ENCODE results near the gene KSR2.

KSR2 gene

GRCh38 chr12:117963836-117964235 lies 5.0 kb downstream of the KSR2 start:
- Histone ChIP-seq H3K27ac (ENCODE audit: low read depth, low read length) (no peak overlapping the region), H3K4me2 (ENCODE audit: low read length) (no peak overlapping the region), H3K27me3 (ENCODE audit: control insufficient read depth, low read length) (peaks cover 36% of the 10 kb centered on the region), H3F3A (ENCODE audit: control insufficient read depth, insufficient read depth) (no peaks in the 10 kb centered on the region), H3K4me1 (ENCODE audit: control insufficient read depth, low read length) (no peaks in the 10 kb centered on the region), H4K20me1 (ENCODE audit: control insufficient read depth, insufficient read depth, low read depth, low read length) (no peaks in the 10 kb centered on the region), H3K36me3 (ENCODE audit: control insufficient read depth, low read length) (no peaks in the 10 kb centered on the region), H3K4me3 (ENCODE audit: low read length) (no peak overlapping the region), H3K79me2 (ENCODE audit: control insufficient read depth, low read length) (no peaks in the 10 kb centered on the region), H3K9me3 (ENCODE audit: control insufficient read depth, insufficient read depth, low read length) (no peaks in the 10 kb centered on the region), H3K9me2 (replicated peaks; ENCODE audit: control insufficient read depth, low read length) (no peaks in the 10 kb centered on the region)
- no peak for TF ChIP-seq CTCF (IDR thresholded peaks at IDR 0.05; ENCODE audit: low read depth, low read length, poor library complexity, severe bottlenecking)
- TF ChIP-seq EZH2phosphoT487 (IDR thresholded peaks at IDR 0.05; ENCODE audit: borderline replicate concordance, low read length): no peak

DNA sequence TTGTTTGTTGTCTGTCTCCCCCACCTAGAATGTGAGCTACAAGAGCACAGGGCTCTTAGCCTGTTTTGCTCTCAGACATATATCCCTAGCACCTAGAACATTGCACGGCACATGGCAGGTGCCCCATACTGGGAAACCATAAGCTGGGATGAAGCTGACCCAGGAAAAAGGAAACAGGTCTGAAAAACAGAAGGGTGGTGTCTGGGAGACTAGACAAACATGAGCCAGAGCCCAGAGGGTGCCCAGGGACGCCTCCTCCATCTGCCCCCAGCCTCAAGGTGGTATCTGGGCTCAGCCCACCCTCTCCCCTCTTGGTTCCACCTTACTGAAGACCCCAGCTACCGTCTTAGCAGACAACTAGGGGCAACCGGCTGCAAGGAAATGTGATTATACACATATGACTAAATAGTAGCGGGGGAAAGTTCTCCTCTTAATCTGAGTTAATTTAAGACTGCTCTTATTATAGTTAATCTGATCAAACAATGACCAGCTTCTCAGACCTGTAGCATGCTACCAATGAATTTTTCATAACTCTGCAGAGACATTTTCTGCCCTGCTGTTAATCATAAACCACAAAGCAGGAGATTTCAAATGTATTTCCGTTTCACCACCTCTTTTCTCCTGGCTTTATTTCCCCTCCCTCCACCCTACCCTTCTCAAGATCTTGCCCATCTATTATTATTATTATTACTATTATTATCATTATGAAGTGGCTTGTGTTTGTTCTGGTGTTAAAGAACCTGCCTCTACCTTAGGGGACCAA lies 31.9 kb downstream of the KSR2 start:
- TF ChIP-seq CTCF (IDR thresholded peaks at IDR 0.05; ENCODE audit: low read depth, low read length, poor library complexity, severe bottlenecking) (no peak), EZH2phosphoT487 (IDR thresholded peaks at IDR 0.05; ENCODE audit: borderline replicate concordance, low read length) (no peak)
- no peaks in the 10 kb centered on the region for H3K4me1 ChIP-seq (ENCODE audit: control insufficient read depth, low read length)

GRCh38 chr12:117933545-117933944 lies 35.2 kb downstream of the KSR2 start:
- no peaks in the 10 kb centered on the region for H3K9me3 ChIP-seq (ENCODE audit: control insufficient read depth, insufficient read depth, low read length)
- H3F3A ChIP-seq (ENCODE audit: control insufficient read depth, insufficient read depth): no peaks in the 10 kb centered on the region
- H3K4me2 ChIP-seq (ENCODE audit: low read length): no peak overlapping the region
- no peaks in the 10 kb centered on the region for H3K79me2 ChIP-seq (ENCODE audit: control insufficient read depth, low read length)
- H3K27me3 ChIP-seq (ENCODE audit: control insufficient read depth, low read length): no peaks in the 10 kb centered on the region
- H3K27ac ChIP-seq (ENCODE audit: low read depth, low read length): no peak overlapping the region
- H4K20me1 ChIP-seq (ENCODE audit: control insufficient read depth, insufficient read depth, low read depth, low read length): no peaks in the 10 kb centered on the region
- no peaks in the 10 kb centered on the region for H3K4me1 ChIP-seq (ENCODE audit: control insufficient read depth, low read length)
- no peaks in the 10 kb centered on the region for H3K9me2 ChIP-seq (replicated peaks; ENCODE audit: control insufficient read depth, low read length)
- no peak overlapping the region for H3K4me3 ChIP-seq (ENCODE audit: low read length)
- H3K36me3 ChIP-seq (ENCODE audit: control insufficient read depth, low read length): no peaks in the 10 kb centered on the region
- TF ChIP-seq CTCF (IDR thresholded peaks at IDR 0.05; ENCODE audit: low read depth, low read length, poor library complexity, severe bottlenecking): no peak
- no peak for TF ChIP-seq EZH2phosphoT487 (IDR thresholded peaks at IDR 0.05; ENCODE audit: borderline replicate concordance, low read length)

More for the DNA sequence above, 31.9 kb downstream of the KSR2 start:
- no peaks in the 10 kb centered on the region for H4K20me1 ChIP-seq (ENCODE audit: control insufficient read depth, insufficient read depth, low read depth, low read length)
- H3K27ac ChIP-seq (ENCODE audit: low read depth, low read length): no peak overlapping the region
- H3K36me3 ChIP-seq (ENCODE audit: control insufficient read depth, low read length): no peaks in the 10 kb centered on the region
- no peaks in the 10 kb centered on the region for H3F3A ChIP-seq (ENCODE audit: control insufficient read depth, insufficient read depth)
- H3K79me2 ChIP-seq (ENCODE audit: control insufficient read depth, low read length): no peaks in the 10 kb centered on the region
- no peak overlapping the region for H3K4me2 ChIP-seq (ENCODE audit: low read length)
- H3K27me3 ChIP-seq (ENCODE audit: control insufficient read depth, low read length): no peaks in the 10 kb centered on the region
- no peaks in the 10 kb centered on the region for H3K9me3 ChIP-seq (ENCODE audit: control insufficient read depth, insufficient read depth, low read length)
- H3K9me2 ChIP-seq (replicated peaks; ENCODE audit: control insufficient read depth, low read length): no peaks in the 10 kb centered on the region
- H3K4me3 ChIP-seq (ENCODE audit: low read length): no peak overlapping the region
